ENCODE results near the gene MSRB3.

Gene MSRB3

DNA sequence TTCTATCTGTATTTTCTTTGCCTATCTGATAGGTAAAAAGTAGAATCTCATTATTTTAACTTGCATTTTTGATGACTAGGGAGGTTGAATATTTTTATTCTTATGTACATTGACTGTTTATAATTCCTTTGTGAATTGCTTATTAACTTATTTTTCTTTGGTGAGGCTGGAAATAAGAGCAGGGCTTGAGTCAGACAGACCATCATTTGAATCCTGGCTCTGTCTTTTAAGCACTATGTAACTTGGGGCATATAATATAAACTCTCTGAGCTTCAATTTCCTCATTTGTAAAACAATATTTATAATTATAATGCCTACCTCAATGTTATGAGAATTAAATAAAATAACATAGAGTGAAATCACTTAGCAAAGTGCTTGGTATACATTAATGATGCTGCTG lies 108.9 kb downstream of the MSRB3 start:
- Histone ChIP-seq H3K9ac (no peak overlapping the region), H3K79me2 (no peaks in the 10 kb centered on the region), H2AFZ (no peak overlapping the region), H3K4me1 (no peaks in the 10 kb centered on the region), H3K9me3 (ENCODE audit: control insufficient read depth, low read length) (no peaks in the 10 kb centered on the region), H3K36me3 (ENCODE audit: control insufficient read depth, insufficient read depth, low read length) (no peaks in the 10 kb centered on the region), H3K4me3 (ENCODE audit: low read depth, low read length) (no peak overlapping the region), H3K27me3 (ENCODE audit: control insufficient read depth, insufficient read depth, low read length) (no peaks in the 10 kb centered on the region), H3K27ac (no peak overlapping the region), H3K4me2 (ENCODE audit: low read length) (no peak overlapping the region)
- TF ChIP-seq, protein P1, sequence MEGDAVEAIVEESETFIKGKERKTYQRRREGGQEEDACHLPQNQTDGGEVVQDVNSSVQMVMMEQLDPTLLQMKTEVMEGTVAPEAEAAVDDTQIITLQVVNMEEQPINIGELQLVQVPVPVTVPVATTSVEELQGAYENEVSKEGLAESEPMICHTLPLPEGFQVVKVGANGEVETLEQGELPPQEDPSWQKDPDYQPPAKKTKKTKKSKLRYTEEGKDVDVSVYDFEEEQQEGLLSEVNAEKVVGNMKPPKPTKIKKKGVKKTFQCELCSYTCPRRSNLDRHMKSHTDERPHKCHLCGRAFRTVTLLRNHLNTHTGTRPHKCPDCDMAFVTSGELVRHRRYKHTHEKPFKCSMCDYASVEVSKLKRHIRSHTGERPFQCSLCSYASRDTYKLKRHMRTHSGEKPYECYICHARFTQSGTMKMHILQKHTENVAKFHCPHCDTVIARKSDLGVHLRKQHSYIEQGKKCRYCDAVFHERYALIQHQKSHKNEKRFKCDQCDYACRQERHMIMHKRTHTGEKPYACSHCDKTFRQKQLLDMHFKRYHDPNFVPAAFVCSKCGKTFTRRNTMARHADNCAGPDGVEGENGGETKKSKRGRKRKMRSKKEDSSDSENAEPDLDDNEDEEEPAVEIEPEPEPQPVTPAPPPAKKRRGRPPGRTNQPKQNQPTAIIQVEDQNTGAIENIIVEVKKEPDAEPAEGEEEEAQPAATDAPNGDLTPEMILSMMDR (IDR thresholded peaks at IDR 0.05), result no peak

DNA sequence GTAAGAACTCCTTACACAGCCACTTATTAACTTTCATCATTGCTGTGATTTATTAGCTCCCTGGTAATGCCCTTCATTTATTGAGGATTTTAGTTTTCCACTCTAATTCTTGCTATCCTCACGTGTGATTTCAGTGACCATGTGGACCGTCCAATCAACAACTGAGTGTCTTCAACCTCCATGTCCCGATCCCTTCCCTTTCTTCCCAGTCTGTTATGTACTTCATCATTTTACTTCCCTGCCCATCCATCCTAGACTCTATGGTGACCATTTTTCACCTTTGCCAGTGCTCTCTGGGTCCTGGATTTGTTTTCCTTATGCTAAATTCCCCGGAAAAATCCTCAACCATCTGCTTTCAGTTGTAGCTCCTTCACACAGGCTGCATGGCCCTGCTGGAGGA lies 111.0 kb downstream of the MSRB3 start:
- Histone ChIP-seq H3K9ac (no peak overlapping the region), H3K4me2 (ENCODE audit: low read length) (no peak overlapping the region), H3K9me3 (ENCODE audit: control insufficient read depth, low read length) (no peaks in the 10 kb centered on the region), H3K4me3 (ENCODE audit: low read depth, low read length) (no peak overlapping the region), H3K79me2 (no peaks in the 10 kb centered on the region), H3K4me1 (no peaks in the 10 kb centered on the region), H3K36me3 (ENCODE audit: control insufficient read depth, insufficient read depth, low read length) (no peaks in the 10 kb centered on the region), H3K27me3 (ENCODE audit: control insufficient read depth, insufficient read depth, low read length) (no peaks in the 10 kb centered on the region), H3K27ac (no peak overlapping the region), H2AFZ (no peak overlapping the region)
- TF ChIP-seq, protein P1 (IDR thresholded peaks at IDR 0.05), result no peak

DNA sequence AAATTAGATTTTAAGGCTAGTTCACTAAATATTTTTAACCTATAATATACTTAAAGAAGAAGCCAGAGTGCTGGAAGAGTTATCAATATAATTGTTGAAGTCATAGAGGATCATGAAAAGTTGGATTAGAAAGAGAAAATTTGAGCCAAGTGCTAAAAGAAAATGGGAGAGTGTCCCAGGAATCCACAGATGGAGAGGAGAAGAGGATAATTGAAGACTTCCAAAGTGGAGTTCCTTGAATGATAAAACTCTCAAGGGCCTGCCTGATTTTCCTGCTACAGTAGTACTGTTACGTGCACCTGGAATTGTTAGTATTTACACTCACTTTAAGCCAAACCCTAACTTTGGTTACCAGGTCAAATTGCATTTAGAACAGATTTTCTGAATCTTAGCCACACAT lies 113.2 kb downstream of the MSRB3 start:
- Histone ChIP-seq H3K9me3 (ENCODE audit: control insufficient read depth, low read length) (no peaks in the 10 kb centered on the region), H3K79me2 (no peaks in the 10 kb centered on the region), H3K4me2 (ENCODE audit: low read length) (no peak overlapping the region), H2AFZ (no peak overlapping the region), H3K4me1 (no peaks in the 10 kb centered on the region), H3K27ac (no peak overlapping the region), H3K27me3 (ENCODE audit: control insufficient read depth, insufficient read depth, low read length) (no peaks in the 10 kb centered on the region), H3K9ac (no peak overlapping the region), H3K4me3 (ENCODE audit: low read depth, low read length) (no peak overlapping the region), H3K36me3 (ENCODE audit: control insufficient read depth, insufficient read depth, low read length) (no peaks in the 10 kb centered on the region)
- TF ChIP-seq, protein P1 (IDR thresholded peaks at IDR 0.05), result no peak

DNA sequence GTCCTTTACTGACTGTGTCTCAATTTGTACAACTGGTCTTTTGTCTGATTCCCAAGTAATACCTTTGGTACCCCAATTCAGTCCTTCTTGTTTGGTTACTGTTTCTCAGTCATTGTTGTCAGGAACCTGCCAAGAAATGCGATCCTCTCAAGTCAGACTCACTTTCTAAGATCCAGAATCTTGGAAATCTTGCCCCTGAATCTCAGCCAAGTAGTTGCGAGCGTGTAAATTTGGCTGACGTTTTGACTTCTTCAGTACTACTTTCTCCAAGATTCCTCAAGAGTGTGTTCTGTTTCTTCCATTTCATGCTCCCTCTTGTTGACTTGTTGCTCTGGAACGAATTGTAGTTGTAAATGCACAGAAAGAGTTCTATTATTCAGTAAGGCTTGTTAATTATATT lies 114.0 kb downstream of the MSRB3 start:
- H3K9ac ChIP-seq, result no peak overlapping the region
- TF ChIP-seq, protein P1 (IDR thresholded peaks at IDR 0.05), result no peak
- no peak overlapping the region for H3K27ac ChIP-seq
- no peaks in the 10 kb centered on the region for H3K27me3 ChIP-seq (ENCODE audit: control insufficient read depth, insufficient read depth, low read length)
- no peaks in the 10 kb centered on the region for H3K4me1 ChIP-seq
- H3K4me2 ChIP-seq (ENCODE audit: low read length), result no peak overlapping the region
- no peaks in the 10 kb centered on the region for H3K79me2 ChIP-seq
- no peak overlapping the region for H2AFZ ChIP-seq
- no peaks in the 10 kb centered on the region for H3K9me3 ChIP-seq (ENCODE audit: control insufficient read depth, low read length)
- no peaks in the 10 kb centered on the region for H3K36me3 ChIP-seq (ENCODE audit: control insufficient read depth, insufficient read depth, low read length)
- H3K4me3 ChIP-seq (ENCODE audit: low read depth, low read length), result no peak overlapping the region

DNA sequence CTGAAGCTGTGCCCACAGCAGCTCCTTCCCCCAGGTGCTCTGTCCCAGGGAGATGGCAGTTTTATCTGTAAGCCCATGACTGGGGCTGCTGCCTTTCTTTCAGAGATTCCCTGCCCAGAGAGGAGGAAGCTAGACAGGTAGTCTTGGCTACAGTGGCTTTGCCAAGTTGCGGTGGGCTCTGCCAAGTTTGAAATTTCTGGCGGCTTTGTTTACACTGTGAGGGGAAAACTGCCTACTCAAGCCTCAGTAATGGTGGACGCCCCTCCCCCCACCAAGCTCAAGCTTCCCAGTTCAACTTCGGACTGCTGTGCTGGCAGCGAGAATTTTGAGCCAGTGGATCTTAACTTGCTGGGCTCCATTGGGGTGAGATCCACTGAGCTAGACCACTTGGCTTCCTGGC lies 124.7 kb downstream of the MSRB3 start:
- Histone ChIP-seq H3K9ac (no peak overlapping the region), H3K36me3 (ENCODE audit: control insufficient read depth, insufficient read depth, low read length) (no peaks in the 10 kb centered on the region), H3K9me3 (ENCODE audit: control insufficient read depth, low read length) (no peaks in the 10 kb centered on the region), H3K4me2 (ENCODE audit: low read length) (no peak overlapping the region), H3K27ac (no peak overlapping the region), H3K79me2 (no peaks in the 10 kb centered on the region), H3K4me1 (no peaks in the 10 kb centered on the region), H2AFZ (no peak overlapping the region), H3K4me3 (ENCODE audit: low read depth, low read length) (no peak overlapping the region), H3K27me3 (ENCODE audit: control insufficient read depth, insufficient read depth, low read length) (no peaks in the 10 kb centered on the region)
- TF ChIP-seq, protein P1 (IDR thresholded peaks at IDR 0.05), result no peak
